OCI-LY7 (cell line): Measurements from ENCODE around the gene CRYBA4. TPM values are rescaled to one million over a fixed set of nuclear protein-coding genes. Genes with fewer than 3 reads are reported as not detected.

Experiments used
- BruUV-seq: library from RNA; stranded (reverse); fragments of 400-500 nt; replicated peaks from 2 replicates; lab custom pipeline; 2021; lab: Mats Ljungman, UMichigan
- CTCF ChIA-PET: fragments of 300-600 bp; sonication (Branson Sonifier 250); formaldehyde crosslinking; loops from one replicate; lab custom pipeline; 2022; ENCODE audit warnings: antibody characterized with exemption; ENCODE audit not compliant: unreplicated experiment; lab: Charles Lee
- POLR2A ChIA-PET: fragments of 300-600 bp; sonication (Branson Sonifier 250); formaldehyde crosslinking; loops from one replicate; lab custom pipeline; 2022; ENCODE audit warnings: antibody characterized with exemption; lab: Charles Lee
- DNase-seq: peaks from one replicate; pipeline ENCODE4 v3.0.0-alpha.2; 2015; ENCODE audit warnings: low spot score
- H2AFZ ChIP-seq: fragments of 200-600 bp; sonication (generic), shearing (Covaris generic); 2 replicates; pipeline ENCODE4 v1.6.1; 2014; ENCODE audit warnings: mild to moderate bottlenecking, antibody characterized with exemption, low read length, moderate library complexity
- H3K27ac ChIP-seq: fragments of 200-600 bp; sonication (generic); 2 replicates; pipeline ENCODE4 v1.5.1; 2014; ENCODE audit warnings: mixed run types, low read depth, mild to moderate bottlenecking, moderate library complexity, low read length, inconsistent platforms; ENCODE audit not compliant: poor library complexity, severe bottlenecking
- H3K36me3 ChIP-seq: fragments of 200-600 bp; sonication (generic); 2 replicates; pipeline ENCODE4 v1.6.1; 2014; ENCODE audit warnings: mild to moderate bottlenecking, antibody characterized with exemption, low read length, moderate library complexity, mixed read lengths; ENCODE audit not compliant: insufficient read depth
- H3K4me1 ChIP-seq: fragments of 200-600 bp; sonication (generic); 2 replicates; pipeline ENCODE4 v1.5.1; 2014; ENCODE audit warnings: mild to moderate bottlenecking, low read length; ENCODE audit not compliant: insufficient read depth, poor library complexity, severe bottlenecking
- H3K4me2 ChIP-seq: fragments of 200-600 bp; sonication (generic); 2 replicates; pipeline ENCODE4 v1.6.1; 2014; ENCODE audit warnings: mild to moderate bottlenecking, low read length
- H3K4me3 ChIP-seq: fragments of 200-600 bp; sonication (generic); 2 replicates; pipeline ENCODE4 v1.5.1; 2014; ENCODE audit warnings: mild to moderate bottlenecking, low read depth, low read length; ENCODE audit not compliant: poor library complexity, severe bottlenecking
- H3K79me2 ChIP-seq: fragments of 200-600 bp; sonication (generic); 2 replicates; pipeline ENCODE4 v1.6.1; 2016; ENCODE audit warnings: low read depth, mild to moderate bottlenecking, low read length, moderate library complexity, mixed read lengths; ENCODE audit not compliant: insufficient read depth
- H3K9me2 ChIP-seq: fragments of 200-600 bp; sonication (generic); 2 replicates; pipeline ENCODE4 v1.6.1; 2016; ENCODE audit warnings: mild to moderate bottlenecking, low read length, mixed read lengths; ENCODE audit not compliant: insufficient read depth
- H3K9me3 ChIP-seq: fragments of 200-600 bp; sonication (generic); 2 replicates; pipeline ENCODE4 v1.6.1; 2014; ENCODE audit warnings: mild to moderate bottlenecking, mixed run types, low read length, mixed read lengths
- H4K20me1 ChIP-seq: fragments of 200-600 bp; sonication (generic); 2 replicates; pipeline ENCODE4 v1.6.1; 2014; ENCODE audit warnings: mild to moderate bottlenecking, antibody characterized with exemption, low read length, moderate library complexity, mixed read lengths; ENCODE audit not compliant: insufficient read depth
- CTCF ChIP-seq: fragments of 200-600 bp; sonication (generic); conservative IDR thresholded peaks from 2 replicates; pipeline ENCODE4 v1.5.1; 2014; ENCODE audit warnings: mild to moderate bottlenecking, antibody characterized with exemption, low read length, moderate library complexity, mixed read lengths
- EZH2phosphoT487 ChIP-seq: fragments of 200-600 bp; sonication (generic); IDR thresholded peaks from 2 replicates; pipeline ENCODE4 v1.6.1; 2018; ENCODE audit warnings: low read depth, borderline replicate concordance, mild to moderate bottlenecking, mixed run types, antibody characterized with exemption, low read length, moderate library complexity, mixed read lengths
- intact Hi-C: fragments of 100-400 bp; cut with micrococcal nuclease; formaldehyde crosslinking; loops from one replicate; pipeline ENCODE4 v1.10.0; 2022; ENCODE audit not compliant: unreplicated experiment
- total RNA-seq, 2 experiments: library from RNA; depleted of rRNA in 1 of 2; stranded (reverse); fragments of >200 nt in 1 of 2; shearing (Covaris generic) in 1 of 2; gene quantifications; 2 replicates each; pipeline ENCODE4 v1.2.3, GENCODE V29; 2014 to 2022

Gene CRYBA4
- total RNA-seq, 2 experiments from 2014 or later: not detected

- peaks cover 4% of the 10 kb centered on the region; the same call in 1 of the 2 replicates for H3K36me3 ChIP-seq
- BruUV-seq: no TSS peak
- POLR2A ChIA-PET: no interaction called here
- peaks cover 15% of the 10 kb centered on the region; the same call in 1 of the 2 replicates for H3K79me2 ChIP-seq
- H3K4me3 ChIP-seq: no peak overlapping the region
- H3K4me1 ChIP-seq: peaks cover 30% of the 10 kb centered on the region
- no peak overlapping the region for H2AFZ ChIP-seq
- no peaks in the 10 kb centered on the region for H3K9me2 ChIP-seq
- CTCF ChIA-PET: no interaction called here
- no peak for DNase-seq
- no peak overlapping the region for H3K27ac ChIP-seq
- H3K9me3 ChIP-seq: peaks cover 5% of the 10 kb centered on the region; the same call in 1 of the 2 replicates
- H4K20me1 ChIP-seq: no peaks in the 10 kb centered on the region
- intact Hi-C loops: no loop called here
- no peak overlapping the region; the same call in 1 of the 2 replicates for H3K4me2 ChIP-seq
- TF ChIP-seq EZH2phosphoT487 (no peak), CTCF (0 out of 2 replicates have a peak, but pooled peaks have one; percentile 13)
Observed at GRCh38 chr22:26585104-26585790, 36.5 kb upstream of the CRYBA4 start.

GRCh38 chr22:26586556-26587325 is 35.0 kb upstream of the CRYBA4 start:
- CTCF ChIA-PET: no interaction called here
- POLR2A ChIA-PET: no interaction called here
- no peak overlapping the region for H3K27ac ChIP-seq
- peak overlapping the region; percentile 31; the same call in 1 of the 2 replicates for H3K4me2 ChIP-seq
- no peaks in the 10 kb centered on the region for H4K20me1 ChIP-seq
- DNase-seq: no peak
- H2AFZ ChIP-seq: no peak overlapping the region
- intact Hi-C loops: no loop called here
- no peak for TF ChIP-seq CTCF
- TF ChIP-seq EZH2phosphoT487: no peak
- H3K36me3 ChIP-seq: peaks cover 4% of the 10 kb centered on the region; the same call in 1 of the 2 replicates
- H3K9me3 ChIP-seq: peaks cover 5% of the 10 kb centered on the region; the same call in 1 of the 2 replicates
- BruUV-seq: no TSS peak
- peaks cover 10% of the 10 kb centered on the region; the same call in 1 of the 2 replicates for H3K79me2 ChIP-seq
- no peaks in the 10 kb centered on the region for H3K9me2 ChIP-seq
- H3K4me1 ChIP-seq: peaks cover 29% of the 10 kb centered on the region
- H3K4me3 ChIP-seq: no peak overlapping the region
